H1 (cell line): Measurements from ENCODE around the gene KLRC3. TPM values are rescaled to one million over a fixed set of nuclear protein-coding genes. Genes with fewer than 3 reads are reported as not detected.
A peak's percentile ranks its signal among the peaks of the same experiment; 100 is the strongest.

ENCODE experiments used
- CTCF ChIA-PET: fragments of 300-600 bp; sonication (Branson Sonifier 250); formaldehyde crosslinking; loops from one replicate; lab custom pipeline; 2021; ENCODE audit not compliant: partially characterized antibody; lab: Charles Lee
- POLR2A ChIA-PET: fragments of 300-600 bp; sonication (Branson Sonifier 250); formaldehyde crosslinking; loops from one replicate; lab custom pipeline; 2021; ENCODE audit warnings: inconsistent platforms; ENCODE audit not compliant: partially characterized antibody; lab: Charles Lee
- DNase-seq, 2 experiments: peaks; one replicate each; pipeline versions ENCODE4 v3.0.0 to v3.0.0-alpha.2; 2010 to 2022; ENCODE audit warnings: low spot score in 2 of 2, low read depth in 1 of 2, mixed read lengths in 1 of 2
- FAIRE-seq: peaks from 2 replicates; lab custom pipeline; 2011; peaks lifted over from hg19 to GRCh38; lab: Jason Lieb, UNC
- H2AFZ ChIP-seq: 2 replicates; pipeline ENCODE4 v1.8.1; 2012; ENCODE audit warnings: low read length, inconsistent platforms
- H2AK5ac ChIP-seq: 2 replicates; pipeline ENCODE4 v1.6.1; 2013; ENCODE audit warnings: low read depth, low read length
- H2BK120ac ChIP-seq: replicated peaks from 2 replicates; pipeline ENCODE3; 2013; ENCODE audit warnings: low read depth, low read length, inconsistent platforms
- H2BK12ac ChIP-seq: 2 replicates; pipeline ENCODE4 v1.6.1; 2013; ENCODE audit warnings: low read depth, low read length
- H2BK15ac ChIP-seq: 2 replicates; pipeline ENCODE4 v1.6.1; 2013; ENCODE audit warnings: low read length
- H2BK20ac ChIP-seq: 2 replicates; pipeline ENCODE4 v1.6.1; 2013; ENCODE audit warnings: low read length
- H2BK5ac ChIP-seq: 2 replicates; pipeline ENCODE4 v1.6.1; 2013; ENCODE audit warnings: low read depth, low read length
- H3K14ac ChIP-seq: 2 replicates; pipeline ENCODE4 v1.6.1; 2013; ENCODE audit warnings: inconsistent platforms; ENCODE audit not compliant: insufficient read length
- H3K18ac ChIP-seq: 2 replicates; pipeline ENCODE4 v1.6.1; 2013; ENCODE audit warnings: low read length; ENCODE audit errors: extremely low read depth
- H3K23ac ChIP-seq: 2 replicates; pipeline ENCODE4 v1.6.1; 2013; ENCODE audit warnings: inconsistent platforms; ENCODE audit not compliant: insufficient read length
- H3K23me2 ChIP-seq: 2 replicates; pipeline ENCODE4 v1.6.1; 2013; ENCODE audit warnings: low read depth, low read length
- H3K27ac ChIP-seq: 2 replicates; pipeline ENCODE4 v1.6.1; 2011; ENCODE audit warnings: low read depth, low read length, inconsistent platforms
- H3K27me3 ChIP-seq, 4 experiments: replicated peaks in 1 of 4; 1 replicate in 1 of 4; 2 replicates in 3 of 4; pipeline versions ENCODE4 v1.6.1 to v1.8.1; 2011 to 2013; ENCODE audit warnings: low read length in 3 of 4, mild to moderate bottlenecking in 3 of 4, inconsistent platforms in 2 of 4, mixed read lengths in 2 of 4, moderate library complexity in 1 of 4; ENCODE audit not compliant: control insufficient read depth in 3 of 4, insufficient read depth in 3 of 4; ENCODE audit errors: extremely low read depth in 1 of 4
- H3K36me3 ChIP-seq, 4 experiments: 2 replicates each; pipeline versions ENCODE4 v1.6.1 to v1.8.1; 2011 to 2013; ENCODE audit warnings: mild to moderate bottlenecking in 4 of 4, low read length in 3 of 4, moderate library complexity in 2 of 4, control low read depth in 1 of 4, inconsistent platforms in 1 of 4; ENCODE audit not compliant: insufficient read depth in 4 of 4, control insufficient read depth in 2 of 4
- H3K4ac ChIP-seq: replicated peaks from 2 replicates; pipeline ENCODE3; 2013; ENCODE audit warnings: low read length, low read depth, mixed read lengths, inconsistent platforms; ENCODE audit not compliant: insufficient read length
- H3K4me1 ChIP-seq, 4 experiments: replicated peaks in 1 of 4; 1 replicate in 1 of 4; 2 replicates in 3 of 4; pipeline versions ENCODE4 v1.6.1 to v1.8.1; 2011 to 2013; ENCODE audit warnings: low read length in 3 of 4, inconsistent platforms in 2 of 4, mixed read lengths in 1 of 4; ENCODE audit not compliant: insufficient read depth in 4 of 4, control insufficient read depth in 3 of 4
- H3K4me2 ChIP-seq, 2 experiments: 2 replicates each; pipeline versions ENCODE4 v1.6.1 to v1.8.1; 2011 to 2013; ENCODE audit warnings: low read depth in 2 of 2, low read length in 2 of 2, control low read depth in 1 of 2, inconsistent platforms in 1 of 2, mild to moderate bottlenecking in 1 of 2; ENCODE audit not compliant: insufficient read depth in 1 of 2
- H3K4me3 ChIP-seq, 4 experiments: fragments of 200-600, 300-600 bp in 1 of 4; sonication (generic), shearing (Covaris generic), sonication (Bioruptor Twin) in 1 of 4; 2 replicates each; pipeline versions ENCODE4 v1.5.1 to v1.8.1; 2011 to 2016; ENCODE audit warnings: low read length in 4 of 4, low read depth in 3 of 4, control low read depth in 2 of 4, inconsistent platforms in 2 of 4, mild to moderate bottlenecking in 2 of 4, mixed read lengths in 1 of 4, moderate library complexity in 1 of 4; ENCODE audit not compliant: insufficient read depth in 2 of 4; ENCODE audit errors: extremely low read depth in 1 of 4
- H3K56ac ChIP-seq: replicated peaks from 2 replicates; pipeline ENCODE3; 2013; ENCODE audit warnings: low read depth, mild to moderate bottlenecking, mixed read lengths, low read length, inconsistent platforms; ENCODE audit not compliant: insufficient read length
- H3K79me1 ChIP-seq: 2 replicates; pipeline ENCODE4 v1.6.1; 2013; ENCODE audit warnings: low read depth, low read length, control low read depth
- H3K79me2 ChIP-seq, 2 experiments: 2 replicates each; pipeline versions ENCODE4 v1.6.1 to v1.8.1; 2012 to 2013; ENCODE audit warnings: low read length in 2 of 2, mild to moderate bottlenecking in 2 of 2, inconsistent platforms in 1 of 2; ENCODE audit not compliant: insufficient read depth in 2 of 2, control insufficient read depth in 1 of 2
- H3K9ac ChIP-seq, 4 experiments: replicated peaks in 1 of 4; 1 replicate in 1 of 4; 2 replicates in 3 of 4; pipeline versions ENCODE4 v1.6.1 to v1.8.1; 2011 to 2013; ENCODE audit warnings: low read depth in 3 of 4, low read length in 3 of 4, control low read depth in 2 of 4, mild to moderate bottlenecking in 2 of 4, moderate library complexity in 2 of 4, inconsistent platforms in 1 of 4; ENCODE audit errors: extremely low read depth in 1 of 4
- H3K9me3 ChIP-seq, 2 experiments: 2 replicates each; pipeline versions ENCODE4 v1.6.1 to v1.8.1; 2012 to 2013; ENCODE audit warnings: mild to moderate bottlenecking in 2 of 2, moderate library complexity in 2 of 2, control low read depth in 1 of 2, inconsistent platforms in 1 of 2, low read depth in 1 of 2, low read length in 1 of 2, mixed read lengths in 1 of 2; ENCODE audit not compliant: insufficient read depth in 2 of 2
- H4K20me1 ChIP-seq, 2 experiments: replicated peaks in 1 of 2; 2 replicates each; pipeline versions ENCODE3 to v1.8.1; 2011 to 2013; ENCODE audit warnings: inconsistent platforms in 2 of 2, low read length in 2 of 2, mild to moderate bottlenecking in 1 of 2; ENCODE audit not compliant: insufficient read depth in 2 of 2, control insufficient read depth in 1 of 2
- H4K5ac ChIP-seq: 2 replicates; pipeline ENCODE4 v1.6.1; 2013; ENCODE audit warnings: low read length, low read depth, mixed read lengths, inconsistent platforms; ENCODE audit not compliant: insufficient read length
- H4K8ac ChIP-seq: 2 replicates; pipeline ENCODE4 v1.8.0; 2013; ENCODE audit warnings: mild to moderate bottlenecking, moderate library complexity, low read length, inconsistent platforms; ENCODE audit not compliant: insufficient read depth; ENCODE audit errors: extremely low read depth
- H4K91ac ChIP-seq: replicated peaks from 2 replicates; pipeline ENCODE3; 2013; ENCODE audit warnings: low read length, mixed read lengths, inconsistent platforms; ENCODE audit not compliant: insufficient read length
- JUND ChIP-seq: IDR thresholded peaks from 2 replicates; pipeline ENCODE4 v1.6.1; 2011; ENCODE audit warnings: mild to moderate bottlenecking, improper control_type of control experiment, low read length
- NRF1 ChIP-seq: IDR thresholded peaks from 2 replicates; pipeline ENCODE4 v1.6.1; 2011; ENCODE audit warnings: mild to moderate bottlenecking, low read depth, low read length, improper control_type of control experiment
- POLR2A ChIP-seq, 2 experiments: IDR thresholded peaks; 1 replicate in 1 of 2; 2 replicates in 1 of 2; pipeline ENCODE4 v1.6.1; 2011; ENCODE audit warnings: low read depth in 2 of 2, low read length in 2 of 2, mild to moderate bottlenecking in 2 of 2; ENCODE audit errors: control extremely low read depth in 1 of 2
- RAD21 ChIP-seq, 2 experiments: IDR thresholded peaks in 1 of 2; conservative IDR thresholded peaks in 1 of 2; 2 replicates each; pipeline ENCODE4 v1.6.1; 2011; ENCODE audit warnings: low read depth in 2 of 2, low read length in 2 of 2, improper control_type of control experiment in 1 of 2, inconsistent platforms in 1 of 2, mild to moderate bottlenecking in 1 of 2, moderate library complexity in 1 of 2
- WGBS, 2 experiments: shearing (Covaris generic) in 1 of 2; methylation state at CpG; one replicate each; pipeline versions ENCODE4 v1.1.6 to v1.1.7; 2013 to 2015; ENCODE audit warnings: low lambda C conversion rate in 2 of 2, mixed read lengths in 2 of 2, inconsistent platforms in 1 of 2, low coverage in 1 of 2, missing lambda C conversion rate in 1 of 2; ENCODE audit not compliant: insufficient replicate concordance in 2 of 2, insufficient coverage in 1 of 2, insufficient read length in 1 of 2; ENCODE audit errors: extremely low coverage in 1 of 2, missing lambda C conversion rate in 1 of 2; 5-methylcytosine and 5-hydroxymethylcytosine counted together
- polyA plus RNA-seq, 7 experiments: library from polyadenylated mRNA; depleted of rRNA in 3 of 7; stranded (reverse) in 5 of 7; unstranded in 2 of 7; fragments of >200 nt in 5 of 7; fragments of 200-250 nt in 2 of 7; gene quantifications; 1 replicate in 5 of 7; 2 replicates in 1 of 7; 4 replicates in 1 of 7; pipeline versions ENCODE4 v1.2.1 to v1.2.3, GENCODE V29; 2011 to 2013; ENCODE audit warnings: missing spikeins in 2 of 7, mixed read lengths in 2 of 7
- total RNA-seq: library from RNA; stranded (reverse); fragmentation: NEBNext Ultra II Directional; extraction: Animal tissue kit (Norgen Biotek cat#: 25700); gene quantifications from 2 replicates; pipeline ENCODE4 v1.2.1, GENCODE V29; 2021
- TF ChIP-seq, protein P1 (sequence below): IDR thresholded peaks from 2 replicates; pipeline ENCODE4 v1.6.1; 2011; ENCODE audit warnings: low read depth, mild to moderate bottlenecking, low read length; ENCODE audit not compliant: insufficient read depth

Gene KLRC3
- total and polyA plus RNA-seq, 2 of the 8 experiments (the other 6 are each of a cell fraction or from before 2014, with no cell fraction given), result not detected

- H2BK5ac ChIP-seq, result no peak overlapping the region
- peak overlapping the region; percentile 27; the same call in 1 of the 2 replicates for H2AFZ ChIP-seq
- H4K5ac ChIP-seq, result no peak overlapping the region
- H3K14ac ChIP-seq, result no peak overlapping the region
- H3K18ac ChIP-seq, result no peak overlapping the region; the same call in none of the 2 replicates
- TF ChIP-seq JUND (peak; percentile 25; the same call in 1 of the 2 replicates), NRF1 (no peak), RAD21 (IDR thresholded peaks at IDR 0.05 in 1 of 2, conservative IDR thresholded peaks at IDR 0.05 in 1 of 2; ENCODE audit: low read depth in 2 of 2, low read length in 2 of 2) (no peak), POLR2A (IDR thresholded peaks at IDR 0.05; ENCODE audit: control extremely low read depth in 1 of 2, low read depth in 2 of 2, low read length in 2 of 2) (no peak)
- TF ChIP-seq, protein P1, sequence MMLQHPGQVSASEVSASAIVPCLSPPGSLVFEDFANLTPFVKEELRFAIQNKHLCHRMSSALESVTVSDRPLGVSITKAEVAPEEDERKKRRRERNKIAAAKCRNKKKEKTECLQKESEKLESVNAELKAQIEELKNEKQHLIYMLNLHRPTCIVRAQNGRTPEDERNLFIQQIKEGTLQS, result no peak
- no peak overlapping the region for H2BK120ac ChIP-seq
- H3K56ac ChIP-seq, result no peak overlapping the region
- no peak overlapping the region for H4K91ac ChIP-seq
- no peak overlapping the region for H2BK20ac ChIP-seq
- H4K20me1 ChIP-seq, result no peaks in the 10 kb centered on the region
- no peak overlapping the region for H3K4ac ChIP-seq
- H3K23ac ChIP-seq, result no peak overlapping the region
- H3K9ac ChIP-seq, result no peak overlapping the region
- H3K27me3 ChIP-seq, result no peaks in the 10 kb centered on the region
- peak overlapping the region; percentile 60; the same call in 1 of the 2 replicates for H2BK12ac ChIP-seq
- no peak overlapping the region for H3K27ac ChIP-seq
- H3K36me3 ChIP-seq, result peaks cover 0 to 3% (median 0%) of the 10 kb centered on the region in 4 experiments; a peak in 1 of 8 replicates
- CTCF ChIA-PET, result interaction anchor here (1.4 to 3.0 kb wide), 2 partner anchors 98 to 190 kb away, joined by 3 to 16 read pairs; no protein-coding TSS in a partner anchor
- POLR2A ChIA-PET, result no interaction called here
- DNase-seq, result no peak
- H4K8ac ChIP-seq, result peak overlapping the region; percentile 29
- no peak for FAIRE-seq
- H3K23me2 ChIP-seq, result peaks cover 5% of the 10 kb centered on the region
- no peaks in the 10 kb centered on the region for H3K79me2 ChIP-seq
- H3K9me3 ChIP-seq, result peaks cover 4% of the 10 kb centered on the region in 2 experiments; a peak in 1 of 4 replicates
- 58% methylated on average over 10 of the region's 10 CpGs; no CpG with 5 or more reads in 1 of the 2 experiments for WGBS, 2 experiments
- no peaks in the 10 kb centered on the region for H3K79me1 ChIP-seq
- H3K4me3 ChIP-seq, result no peak overlapping the region
- no peak overlapping the region; a peak in 1 of 4 replicates for H3K4me2 ChIP-seq
- peaks cover 17 to 32% (median 21%) of the 10 kb centered on the region in 4 experiments for H3K4me1 ChIP-seq
- no peak overlapping the region for H2AK5ac ChIP-seq
- H2BK15ac ChIP-seq, result no peak overlapping the region
Measured at GRCh38 chr12:10368206-10369171, 51.9 kb downstream of the KLRC3 start.
